Fibroblast of lung (primary cell): ENCODE data around the gene CAMK2G. TPM values are rescaled to one million over a fixed set of nuclear protein-coding genes. Genes with fewer than 3 reads are reported as not detected.

Source experiments
- DNase-seq, 2 donors: peaks; one replicate each; pipeline versions ENCODE4 v3.0.0 to v3.0.0-alpha.2; 2010; ENCODE audit warnings: low read depth in 2 of 2
- H2AFZ ChIP-seq: 2 replicates; pipeline ENCODE4 v1.5.1; 2012; ENCODE audit warnings: low read length, control low read depth, inconsistent platforms
- H3K27ac ChIP-seq: 2 replicates; pipeline ENCODE4 v1.5.1; 2011; ENCODE audit warnings: low read length, control low read depth; ENCODE audit not compliant: insufficient read depth
- H3K27me3 ChIP-seq: 2 replicates; pipeline ENCODE4 v1.5.1; 2011; ENCODE audit warnings: mild to moderate bottlenecking, low read length; ENCODE audit not compliant: control insufficient read depth, insufficient read depth
- H3K36me3 ChIP-seq: 2 replicates; pipeline ENCODE4 v1.5.1; 2011; ENCODE audit warnings: low read length; ENCODE audit not compliant: control insufficient read depth, insufficient read depth
- H3K4me1 ChIP-seq: 2 replicates; pipeline ENCODE4 v1.5.1; 2011; ENCODE audit warnings: low read length; ENCODE audit not compliant: control insufficient read depth, insufficient read depth; ENCODE audit errors: extremely low read depth
- H3K4me2 ChIP-seq: 2 replicates; pipeline ENCODE4 v1.5.1; 2011; ENCODE audit warnings: low read length, control low read depth; ENCODE audit not compliant: insufficient read depth; ENCODE audit errors: extremely low read depth
- H3K4me3 ChIP-seq, 4 experiments: fragments of 200-600 bp in 1 of 4; sonication (generic) in 1 of 4; replicated peaks in 1 of 4; 2 replicates each; pipeline ENCODE4 v1.5.1; 2011 to 2016; ENCODE audit warnings: low read length in 4 of 4, low read depth in 3 of 4, mild to moderate bottlenecking in 3 of 4, control low read depth in 2 of 4, inconsistent platforms in 1 of 4, mixed read lengths in 1 of 4; ENCODE audit not compliant: insufficient read depth in 1 of 4; ENCODE audit errors: control extremely low read depth in 1 of 4
- H3K79me2 ChIP-seq: 2 replicates; pipeline ENCODE4 v1.5.1; 2012; ENCODE audit warnings: mild to moderate bottlenecking, low read length, inconsistent platforms; ENCODE audit not compliant: control insufficient read depth, insufficient read depth
- H3K9ac ChIP-seq: 2 replicates; pipeline ENCODE4 v1.5.1; 2011; ENCODE audit warnings: mild to moderate bottlenecking, low read length, control low read depth; ENCODE audit not compliant: insufficient read depth
- H3K9me3 ChIP-seq: 2 replicates; pipeline ENCODE4 v1.5.1; 2012; ENCODE audit warnings: low read depth, low read length; ENCODE audit not compliant: control insufficient read depth, insufficient read depth
- H4K20me1 ChIP-seq: 2 replicates; pipeline ENCODE4 v1.5.1; 2011; ENCODE audit warnings: low read length; ENCODE audit not compliant: control insufficient read depth, insufficient read depth; ENCODE audit errors: extremely low read depth
- CTCF ChIP-seq, 2 donors: IDR thresholded peaks in 1 of 2; conservative IDR thresholded peaks in 1 of 2; 1 replicate in 1 of 2; 2 replicates in 1 of 2; pipeline ENCODE4 v1.5.1; 2011 to 2012; ENCODE audit warnings: low read length in 2 of 2, control low read depth in 1 of 2, inconsistent platforms in 1 of 2, low read depth in 1 of 2, mild to moderate bottlenecking in 1 of 2
- EZH2 ChIP-seq: IDR thresholded peaks from 2 replicates; pipeline ENCODE4 v1.5.1; 2012; ENCODE audit warnings: low read length, control low read depth, mild to moderate bottlenecking; ENCODE audit errors: missing control alignments
- polyA plus RNA-seq, 2 donors: library from polyadenylated mRNA; depleted of rRNA in 1 of 2; stranded (reverse) in 1 of 2; unstranded in 1 of 2; fragments of >200 nt; gene quantifications; 2 replicates each; pipeline ENCODE4 v1.2.1, GENCODE V29; 2011 to 2012; ENCODE audit warnings: missing spikeins in 1 of 2
- total RNA-seq: library from RNA; depleted of rRNA; stranded (reverse); fragments of >200 nt; gene quantifications from 2 replicates; pipeline ENCODE4 v1.2.1, GENCODE V29; 2014

CAMK2G gene
- total and polyA plus RNA-seq, 2 donors (not counting 1 experiment from before 2014, with no cell fraction given), result 25.9 to 32.2 TPM

GRCh38 chr10:73808021-73808815 lies 66.1 kb downstream of the CAMK2G start:
- no peak overlapping the region for H3K4me3 ChIP-seq
- H3K27ac ChIP-seq, result no peak overlapping the region
- no peak overlapping the region for H3K4me2 ChIP-seq
- H2AFZ ChIP-seq, result no peak overlapping the region
- DNase-seq, result no peak
- H3K9me3 ChIP-seq, result no peaks in the 10 kb centered on the region
- H3K36me3 ChIP-seq, result peaks cover 14% of the 10 kb centered on the region
- H4K20me1 ChIP-seq, result no peaks in the 10 kb centered on the region
- H3K79me2 ChIP-seq, result peaks cover 4% of the 10 kb centered on the region
- TF ChIP-seq EZH2, result no peak
- TF ChIP-seq CTCF (conservative IDR thresholded peaks at IDR 0.05 in 1 of 2, IDR thresholded peaks at IDR 0.05 in 1 of 2; ENCODE audit: low read depth in 1 of 2, low read length in 2 of 2), result no peak
- no peaks in the 10 kb centered on the region for H3K4me1 ChIP-seq
- H3K9ac ChIP-seq, result no peak overlapping the region
- no peaks in the 10 kb centered on the region for H3K27me3 ChIP-seq

- Histone ChIP-seq H3K4me3 (no peak overlapping the region), H3K27me3 (no peaks in the 10 kb centered on the region), H3K9me3 (no peaks in the 10 kb centered on the region), H2AFZ (no peak overlapping the region), H3K36me3 (peaks cover 17% of the 10 kb centered on the region), H4K20me1 (no peaks in the 10 kb centered on the region), H3K79me2 (peaks cover 4% of the 10 kb centered on the region), H3K4me1 (no peaks in the 10 kb centered on the region), H3K27ac (no peak overlapping the region), H3K4me2 (no peak overlapping the region), H3K9ac (no peak overlapping the region)
- TF ChIP-seq EZH2 (no peak), CTCF (conservative IDR thresholded peaks at IDR 0.05 in 1 of 2, IDR thresholded peaks at IDR 0.05 in 1 of 2; ENCODE audit: low read depth in 1 of 2, low read length in 2 of 2) (no peak)
- DNase-seq, result no peak
Measured at GRCh38 chr10:73807471-73807870, 66.9 kb downstream of the CAMK2G start.

GRCh38 chr10:73806176-73806950 lies 68.0 kb downstream of the CAMK2G start:
- TF ChIP-seq CTCF (conservative IDR thresholded peaks at IDR 0.05 in 1 of 2, IDR thresholded peaks at IDR 0.05 in 1 of 2; ENCODE audit: low read depth in 1 of 2, low read length in 2 of 2), result no peak
- no peak for TF ChIP-seq EZH2
- H3K79me2 ChIP-seq, result peaks cover 4% of the 10 kb centered on the region
- H4K20me1 ChIP-seq, result no peaks in the 10 kb centered on the region
- no peak overlapping the region for H2AFZ ChIP-seq
- no peaks in the 10 kb centered on the region for H3K4me1 ChIP-seq
- no peaks in the 10 kb centered on the region for H3K27me3 ChIP-seq
- H3K4me3 ChIP-seq, result no peak overlapping the region
- peaks cover 21% of the 10 kb centered on the region for H3K36me3 ChIP-seq
- H3K4me2 ChIP-seq, result no peak overlapping the region
- DNase-seq, result no peak
- no peaks in the 10 kb centered on the region for H3K9me3 ChIP-seq
- no peak overlapping the region for H3K27ac ChIP-seq
- no peak overlapping the region for H3K9ac ChIP-seq
